Measurements from ENCODE around the gene STARD4.

- TF ChIP-seq EP300 (IDR thresholded peaks at IDR 0.05) (no peak), POLR2A (IDR thresholded peaks at IDR 0.05) (no peak)
These were observed 40.6 kb upstream of the STARD4 start for GRCh38 chr5:111552896-111553295.

Measured in tibial nerve (tissue), 3 donors.